GM23248 (cell line): ENCODE measurements around the gene GRB10. TPM values are rescaled to one million over a fixed set of nuclear protein-coding genes. Genes with fewer than 3 reads are reported as not detected.
A peak's percentile ranks its signal among the peaks of the same experiment; 100 is the strongest.

ENCODE experiments used
- DNase-seq: peaks from one replicate; pipeline ENCODE4 v3.0.0-alpha.2; 2015
- H2AFZ ChIP-seq: fragments of 200-600 bp; sonication (generic); 2 replicates; pipeline ENCODE4 v1.6.1; 2016; ENCODE audit warnings: antibody characterized with exemption
- H3F3A ChIP-seq: fragments of 200-600 bp; sonication (generic); 2 replicates; pipeline ENCODE4 v1.6.1; 2016; ENCODE audit warnings: mild to moderate bottlenecking, antibody characterized with exemption, mixed run types; ENCODE audit not compliant: insufficient read depth
- H3K27ac ChIP-seq: fragments of 200-600 bp; sonication (generic); 2 replicates; pipeline ENCODE4 v1.5.1; 2016; ENCODE audit warnings: mild to moderate bottlenecking
- H3K27me3 ChIP-seq: fragments of 200-600 bp; sonication (generic); replicated peaks from 2 replicates; pipeline ENCODE4 v1.6.1; 2016; ENCODE audit warnings: mild to moderate bottlenecking; ENCODE audit not compliant: insufficient read depth
- H3K36me3 ChIP-seq: fragments of 200-600 bp; sonication (generic); 2 replicates; pipeline ENCODE4 v1.6.1; 2016; ENCODE audit warnings: low read depth, mild to moderate bottlenecking
- H3K4me1 ChIP-seq: fragments of 200-600 bp; sonication (generic); 2 replicates; pipeline ENCODE4 v1.6.1; 2016; ENCODE audit warnings: mild to moderate bottlenecking; ENCODE audit not compliant: insufficient read depth
- H3K4me2 ChIP-seq: fragments of 200-600 bp; sonication (generic); one replicate; pipeline ENCODE4 v1.6.1; 2016; ENCODE audit warnings: mild to moderate bottlenecking; ENCODE audit not compliant: unreplicated experiment
- H3K4me3 ChIP-seq: fragments of 200-600 bp; sonication (generic); 2 replicates; pipeline ENCODE4 v1.5.1; 2016; ENCODE audit warnings: mild to moderate bottlenecking
- H3K79me2 ChIP-seq: fragments of 200-600 bp; sonication (generic); 2 replicates; pipeline ENCODE4 v1.6.1; 2016; ENCODE audit warnings: mild to moderate bottlenecking; ENCODE audit not compliant: insufficient read depth
- H3K9ac ChIP-seq: fragments of 200-600 bp; sonication (generic); 2 replicates; pipeline ENCODE4 v1.6.1; 2016; ENCODE audit warnings: mild to moderate bottlenecking
- H3K9me2 ChIP-seq: fragments of 200-600 bp; sonication (generic); 2 replicates; pipeline ENCODE4 v1.6.1; 2016; ENCODE audit warnings: mixed run types, mild to moderate bottlenecking, moderate library complexity; ENCODE audit not compliant: insufficient read depth
- H3K9me3 ChIP-seq: fragments of 200-600 bp; sonication (generic); one replicate; pipeline ENCODE4 v1.6.1; 2017; ENCODE audit warnings: low read depth
- H4K20me1 ChIP-seq: fragments of 200-600 bp; sonication (generic); 2 replicates; pipeline ENCODE4 v1.6.0; 2016; ENCODE audit not compliant: insufficient read depth
- EZH2 ChIP-seq: fragments of 200-600 bp; sonication (generic); IDR thresholded peaks from 2 replicates; pipeline ENCODE4 v1.6.1; 2018; ENCODE audit warnings: antibody characterized with exemption, mild to moderate bottlenecking; ENCODE audit not compliant: insufficient read depth, poor library complexity, severe bottlenecking
- EZH2phosphoT487 ChIP-seq: fragments of 200-600 bp; sonication (generic); IDR thresholded peaks from 2 replicates; pipeline ENCODE4 v1.6.1; 2018; ENCODE audit warnings: antibody characterized with exemption, moderate library complexity, mild to moderate bottlenecking, low read depth; ENCODE audit not compliant: insufficient read depth
- WGBS, 2 experiments: methylation state at CpG; one replicate each; pipeline ENCODE4 v1.1.6; 2015 to 2017; ENCODE audit warnings: low lambda C conversion rate in 2 of 2, low coverage in 1 of 2; ENCODE audit errors: missing lambda C conversion rate in 2 of 2; 5-methylcytosine and 5-hydroxymethylcytosine counted together
- in situ Hi-C: fragments of 300-500 bp; cut with MboI; formaldehyde crosslinking; loops from 2 replicates; pipeline ENCODE4 v1.15.0; 2020
- polyA plus RNA-seq: library from polyadenylated mRNA; unstranded; fragments of >200 nt; fragmentation: Nextera tagmentation; extraction: Ambion mirVana; gene quantifications from 2 replicates; pipeline ENCODE4 v1.2.1, GENCODE V29; 2016
- total RNA-seq: library from RNA; depleted of rRNA; stranded (reverse); fragments of >200 nt; shearing (Covaris generic); gene quantifications from 2 replicates; pipeline ENCODE4 v1.2.3, GENCODE V29; 2014

Gene GRB10
- total and polyA plus RNA-seq, 2 experiments from 2014 or later = 12.9 to 25.9 TPM

DNA sequence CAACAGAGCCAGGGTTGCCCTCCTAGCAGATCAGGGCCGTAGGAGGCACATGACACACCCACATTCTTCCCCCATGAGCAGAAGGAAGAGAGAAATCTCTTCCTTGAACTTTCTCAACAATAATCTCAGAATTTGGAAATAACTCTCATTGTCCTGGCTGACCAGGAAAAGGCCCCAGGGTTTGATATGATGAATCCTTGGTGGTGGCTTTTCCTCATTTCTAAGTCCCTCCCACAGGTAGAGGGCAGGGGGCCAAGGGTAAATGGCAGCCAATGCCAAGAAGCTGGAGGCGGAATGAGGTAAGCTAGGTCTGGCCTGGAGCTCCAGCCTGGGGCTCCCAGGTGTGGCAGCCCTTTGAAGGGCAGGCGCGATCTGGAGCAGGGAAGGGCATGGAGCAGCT is 67.8 kb downstream of the GRB10 start:
- no peak overlapping the region for H2AFZ ChIP-seq
- no peaks in the 10 kb centered on the region for H3K9me2 ChIP-seq
- WGBS, 2 experiments = 87 to 88% methylated on average over 4 of the region's 4 CpGs
- TF ChIP-seq EZH2phosphoT487 = no peak
- TF ChIP-seq EZH2 = no peak
- H3K4me3 ChIP-seq = no peak overlapping the region
- no peaks in the 10 kb centered on the region for H3K36me3 ChIP-seq
- no peaks in the 10 kb centered on the region for H3K9me3 ChIP-seq
- H3K27ac ChIP-seq = no peak overlapping the region
- DNase-seq = peak; percentile 23
- no peaks in the 10 kb centered on the region for H3K27me3 ChIP-seq
- H4K20me1 ChIP-seq = peaks cover 20% of the 10 kb centered on the region; the same call in 1 of the 2 replicates
- H3K79me2 ChIP-seq = peaks cover 98% of the 10 kb centered on the region
- no peaks in the 10 kb centered on the region; the same call in 1 of the 2 replicates for H3F3A ChIP-seq
- no peak overlapping the region for H3K9ac ChIP-seq
- in situ Hi-C loops = no loop called here
- peaks cover 11% of the 10 kb centered on the region for H3K4me1 ChIP-seq
- H3K4me2 ChIP-seq = no peak overlapping the region

DNA sequence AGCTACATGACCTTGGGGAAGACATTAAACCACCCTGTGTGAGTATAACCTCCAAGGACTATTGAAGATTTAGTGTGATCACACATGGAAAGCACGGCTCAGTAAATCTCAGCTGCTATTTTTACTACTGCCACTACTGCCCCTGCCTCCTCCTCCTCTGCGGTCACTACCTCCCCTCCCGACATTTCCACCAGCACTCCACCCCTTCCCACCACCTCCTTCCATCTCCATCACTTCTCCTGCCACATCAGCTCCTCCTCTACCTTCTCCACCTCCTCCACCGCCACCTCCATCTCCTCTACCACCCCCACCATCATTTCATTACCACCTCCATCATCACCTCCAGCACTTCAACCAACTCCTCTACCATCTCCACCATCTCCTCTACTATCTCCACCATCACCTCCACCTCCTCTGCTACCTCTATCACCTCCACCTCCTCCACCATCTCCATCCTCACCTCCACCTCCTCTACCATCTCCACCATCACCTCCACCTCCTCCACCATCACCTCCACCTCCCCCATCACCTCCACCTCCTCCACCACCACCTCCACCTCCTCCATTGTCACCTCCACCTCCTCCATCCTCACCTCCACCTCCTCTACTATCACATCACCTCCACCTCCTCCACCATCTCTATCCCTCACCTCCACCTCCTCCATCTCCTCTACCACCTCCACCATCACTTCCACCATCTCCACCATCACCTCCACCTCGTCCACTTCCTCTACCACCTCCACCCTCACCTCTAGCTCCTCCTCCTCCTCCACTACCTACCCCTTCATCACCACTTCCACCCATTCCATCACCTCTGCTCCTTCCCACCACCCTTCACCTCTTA is 69.4 kb downstream of the GRB10 start:
- Histone ChIP-seq H3K27ac (no peak overlapping the region), H3K4me3 (no peak overlapping the region), H4K20me1 (peaks cover 20% of the 10 kb centered on the region; the same call in 1 of the 2 replicates), H3K27me3 (no peaks in the 10 kb centered on the region), H3K9ac (no peak overlapping the region), H3F3A (no peaks in the 10 kb centered on the region; the same call in 1 of the 2 replicates), H2AFZ (no peak overlapping the region), H3K9me2 (no peaks in the 10 kb centered on the region), H3K4me1 (peaks cover 11% of the 10 kb centered on the region), H3K4me2 (no peak overlapping the region), H3K9me3 (no peaks in the 10 kb centered on the region), H3K36me3 (no peaks in the 10 kb centered on the region), H3K79me2 (peaks cover 91% of the 10 kb centered on the region)
- no peak for TF ChIP-seq EZH2
- no peak for TF ChIP-seq EZH2phosphoT487
- 48 to 77% methylated on average over 2 to 5 of the region's 5 CpGs for WGBS, 2 experiments
- in situ Hi-C loops = no loop called here
- DNase-seq = no peak

DNA sequence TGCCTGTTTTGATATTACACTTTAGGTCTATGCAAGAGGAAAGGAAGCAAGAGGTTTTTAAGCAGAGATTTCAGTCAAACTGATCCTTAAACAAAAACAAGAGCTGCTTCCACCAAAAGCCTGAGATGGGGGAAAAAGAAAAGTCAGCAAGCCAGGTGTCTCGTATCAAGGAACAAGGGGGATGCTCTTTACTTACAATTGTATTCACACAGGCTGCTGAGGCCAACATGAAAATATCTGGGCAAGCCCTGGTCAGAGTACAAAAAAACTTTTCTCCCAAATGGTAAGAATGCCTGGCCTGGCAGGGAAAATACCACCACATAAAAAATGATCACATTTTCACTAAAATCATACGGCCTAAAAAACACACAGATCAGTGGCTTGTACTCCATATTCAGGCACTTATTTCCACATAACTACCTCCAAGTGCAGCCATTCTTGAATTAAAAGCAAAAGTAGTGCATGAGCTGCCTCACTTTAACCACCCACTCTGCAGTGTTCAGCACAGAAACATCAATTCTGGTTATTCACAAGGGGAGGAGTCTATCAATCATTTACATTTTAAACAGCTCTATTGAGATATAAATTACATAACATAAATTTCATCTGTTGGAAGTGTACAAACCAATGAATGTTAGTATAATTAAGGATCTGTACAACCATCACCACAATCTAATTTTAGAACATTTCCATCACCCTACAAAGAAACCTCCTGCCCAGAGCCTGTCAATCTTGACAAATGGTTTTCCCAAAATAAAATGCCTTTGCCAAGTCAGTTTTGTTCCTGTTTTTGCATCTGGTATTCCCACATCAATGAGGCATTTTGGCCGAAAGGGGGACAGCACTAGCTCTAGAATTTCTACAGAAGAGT is 70.2 kb downstream of the GRB10 start:
- 32% methylated on average over 3 of the region's 3 CpGs for WGBS, 2 experiments
- Histone ChIP-seq H3K27ac (no peak overlapping the region), H3K4me1 (peaks cover 11% of the 10 kb centered on the region), H4K20me1 (peaks cover 16% of the 10 kb centered on the region; the same call in 1 of the 2 replicates), H3F3A (no peaks in the 10 kb centered on the region; the same call in 1 of the 2 replicates), H3K79me2 (peaks cover 83% of the 10 kb centered on the region), H3K9ac (0 out of 2 replicates have a peak overlapping the region, but pooled peaks have one; percentile 11), H3K9me2 (no peaks in the 10 kb centered on the region), H3K9me3 (no peaks in the 10 kb centered on the region), H2AFZ (no peak overlapping the region), H3K4me3 (no peak overlapping the region), H3K4me2 (peak overlapping the region; percentile 59), H3K36me3 (no peaks in the 10 kb centered on the region), H3K27me3 (no peaks in the 10 kb centered on the region)
- in situ Hi-C loops = no loop called here
- no peak for TF ChIP-seq EZH2
- no peak for TF ChIP-seq EZH2phosphoT487
- DNase-seq = no peak
